ENCODE data around the gene SAP25. TPM values are rescaled to one million over a fixed set of nuclear protein-coding genes. Genes with fewer than 3 reads are reported as not detected.

SAP25 gene
- polyA plus RNA-seq, 1 experiment, result not detected

DNA sequence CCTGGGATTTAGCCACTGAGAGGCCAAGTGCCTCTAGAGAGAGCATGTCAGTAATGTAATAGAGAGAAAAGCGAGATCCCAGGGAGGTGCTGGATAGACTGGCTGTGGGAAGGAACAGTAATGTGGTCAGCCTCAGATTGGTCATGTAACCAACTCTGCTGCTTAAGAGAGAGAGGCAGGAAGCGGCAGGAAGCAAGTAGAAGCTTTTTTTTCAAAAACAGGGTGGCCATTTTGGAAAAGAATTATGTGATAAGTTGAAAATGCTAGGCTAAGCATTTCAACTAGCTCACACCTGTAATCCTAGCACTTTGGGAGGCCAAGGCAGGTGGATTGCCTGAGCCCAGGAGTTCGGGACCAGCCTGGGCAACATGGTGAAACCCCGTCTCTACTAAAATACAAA is 24.7 kb upstream of the SAP25 start:
- TF ChIP-seq, protein P1, sequence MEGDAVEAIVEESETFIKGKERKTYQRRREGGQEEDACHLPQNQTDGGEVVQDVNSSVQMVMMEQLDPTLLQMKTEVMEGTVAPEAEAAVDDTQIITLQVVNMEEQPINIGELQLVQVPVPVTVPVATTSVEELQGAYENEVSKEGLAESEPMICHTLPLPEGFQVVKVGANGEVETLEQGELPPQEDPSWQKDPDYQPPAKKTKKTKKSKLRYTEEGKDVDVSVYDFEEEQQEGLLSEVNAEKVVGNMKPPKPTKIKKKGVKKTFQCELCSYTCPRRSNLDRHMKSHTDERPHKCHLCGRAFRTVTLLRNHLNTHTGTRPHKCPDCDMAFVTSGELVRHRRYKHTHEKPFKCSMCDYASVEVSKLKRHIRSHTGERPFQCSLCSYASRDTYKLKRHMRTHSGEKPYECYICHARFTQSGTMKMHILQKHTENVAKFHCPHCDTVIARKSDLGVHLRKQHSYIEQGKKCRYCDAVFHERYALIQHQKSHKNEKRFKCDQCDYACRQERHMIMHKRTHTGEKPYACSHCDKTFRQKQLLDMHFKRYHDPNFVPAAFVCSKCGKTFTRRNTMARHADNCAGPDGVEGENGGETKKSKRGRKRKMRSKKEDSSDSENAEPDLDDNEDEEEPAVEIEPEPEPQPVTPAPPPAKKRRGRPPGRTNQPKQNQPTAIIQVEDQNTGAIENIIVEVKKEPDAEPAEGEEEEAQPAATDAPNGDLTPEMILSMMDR (IDR thresholded peaks at IDR 0.05; ENCODE audit: low read depth, low read length), result no peak
- no peak overlapping the region for H3K27ac ChIP-seq (ENCODE audit: low read depth, low read length)
- no peak for DNase-seq (ENCODE audit: low read depth, low spot score)
- no peaks in the 10 kb centered on the region for H3K9me3 ChIP-seq (ENCODE audit: control insufficient read depth, insufficient read depth, low read length)
- ChIA-PET POLR2A (interaction anchor here (1.0 to 1.5 kb wide), 2 partner anchors 9 to 12 kb away, joined by 3 read pairs; partner anchors contain the start of genes FBXO24 and LRCH4), CTCF (no interaction called here)
- H3K4me3 ChIP-seq (ENCODE audit: low read depth, low read length), result no peak overlapping the region
- H3K27me3 ChIP-seq (ENCODE audit: control insufficient read depth, insufficient read depth, low read length), result no peaks in the 10 kb centered on the region

DNA sequence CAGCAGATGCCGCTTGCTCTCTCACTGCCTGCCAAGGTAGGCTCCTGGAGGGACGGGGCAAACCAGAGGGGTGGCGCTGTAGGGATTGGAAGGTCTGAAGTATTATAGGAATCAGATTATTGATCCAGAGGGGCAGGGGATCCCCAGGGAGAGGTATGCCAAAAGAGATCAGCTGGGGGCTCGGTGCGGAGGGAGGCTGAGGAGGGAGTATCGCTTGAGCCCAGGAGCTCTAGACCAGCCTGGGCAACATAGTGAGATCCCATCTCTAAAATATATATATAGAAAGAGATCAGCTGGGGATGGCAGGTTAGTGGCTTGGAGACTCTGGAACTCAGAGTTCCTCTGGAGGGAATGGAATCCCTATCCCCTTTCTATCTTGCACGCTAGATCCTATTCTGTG is 21.5 kb upstream of the SAP25 start:
- ChIA-PET POLR2A (interaction anchor here (3.3 kb wide), 1 partner anchor 9 kb away, joined by 9 read pairs; the partner anchor contains the start of genes FBXO24 and LRCH4), CTCF (no interaction called here)
- no peak for DNase-seq (ENCODE audit: low read depth, low spot score)
- Histone ChIP-seq H3K9me3 (ENCODE audit: control insufficient read depth, insufficient read depth, low read length) (no peaks in the 10 kb centered on the region), H3K27me3 (ENCODE audit: control insufficient read depth, insufficient read depth, low read length) (no peaks in the 10 kb centered on the region), H3K4me3 (ENCODE audit: low read depth, low read length) (no peak overlapping the region), H3K27ac (ENCODE audit: low read depth, low read length) (no peak overlapping the region)
- TF ChIP-seq, protein P1 (IDR thresholded peaks at IDR 0.05; ENCODE audit: low read depth, low read length), result no peak

DNA sequence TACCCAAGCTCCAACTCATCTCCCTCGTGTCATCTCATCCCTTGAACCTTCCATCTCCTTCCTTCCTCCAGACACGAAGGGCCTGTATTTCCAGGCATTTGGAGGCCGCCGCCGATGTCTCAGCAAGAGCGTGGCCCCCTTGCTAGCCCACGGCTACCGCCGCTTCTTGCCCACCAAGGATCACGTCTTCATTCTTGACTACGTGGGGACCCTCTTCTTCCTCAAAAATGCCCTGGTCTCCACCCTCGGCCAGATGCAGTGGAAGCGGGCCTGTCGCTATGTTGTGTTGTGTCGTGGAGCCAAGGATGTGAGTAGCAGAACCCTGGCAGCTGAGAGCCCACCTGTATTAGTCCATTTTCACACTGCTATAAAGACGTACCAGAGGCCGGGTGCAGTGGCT is 17.9 kb upstream of the SAP25 start:
- Histone ChIP-seq H3K9me3 (ENCODE audit: control insufficient read depth, insufficient read depth, low read length) (no peaks in the 10 kb centered on the region), H3K27me3 (ENCODE audit: control insufficient read depth, insufficient read depth, low read length) (no peaks in the 10 kb centered on the region), H3K4me3 (ENCODE audit: low read depth, low read length) (no peak overlapping the region), H3K27ac (ENCODE audit: low read depth, low read length) (no peak overlapping the region)
- ChIA-PET POLR2A (no interaction called here), CTCF (no interaction called here)
- TF ChIP-seq, protein P1 (IDR thresholded peaks at IDR 0.05; ENCODE audit: low read depth, low read length), result no peak
- no peak for DNase-seq (ENCODE audit: low read depth, low spot score)

DNA sequence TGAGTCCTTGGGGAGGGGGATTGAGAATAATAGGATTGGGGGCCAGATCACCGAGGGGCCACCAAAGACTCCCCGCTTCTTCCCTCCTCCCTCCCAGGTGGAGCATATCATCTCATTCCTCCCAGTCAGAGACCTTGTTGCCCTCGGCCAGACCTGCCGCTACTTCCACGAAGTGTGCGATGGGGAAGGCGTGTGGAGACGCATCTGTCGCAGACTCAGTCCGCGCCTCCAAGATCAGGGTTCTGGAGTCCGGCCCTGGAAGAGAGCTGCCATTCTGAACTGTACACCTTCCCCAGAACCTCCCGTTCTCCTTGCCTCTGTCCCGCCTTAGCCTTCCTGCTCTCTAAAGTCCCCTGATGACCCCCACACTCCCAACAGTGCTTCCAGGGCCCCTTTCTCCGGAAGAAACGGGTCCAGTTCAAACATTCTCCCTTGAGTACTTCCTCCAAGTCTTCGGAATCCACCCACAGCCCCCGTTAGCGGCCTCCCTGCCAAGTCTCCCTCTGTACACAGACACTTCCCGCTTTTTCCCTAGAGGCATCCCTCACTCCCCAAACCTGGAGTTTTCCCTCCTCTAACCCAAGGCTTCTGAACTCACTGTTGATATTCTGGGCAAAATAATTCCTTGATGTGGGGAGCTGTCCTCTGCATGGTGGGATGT is 16.5 kb upstream of the SAP25 start:
- Histone ChIP-seq H3K27me3 (ENCODE audit: control insufficient read depth, insufficient read depth, low read length) (no peaks in the 10 kb centered on the region), H3K9me3 (ENCODE audit: control insufficient read depth, insufficient read depth, low read length) (no peaks in the 10 kb centered on the region; the same call in 1 of the 2 replicates), H3K4me3 (ENCODE audit: low read depth, low read length) (no peak overlapping the region), H3K27ac (ENCODE audit: low read depth, low read length) (no peak overlapping the region)
- POLR2A ChIA-PET, result interaction anchor here (0.6 kb wide), 1 partner anchor 105 kb away, joined by 6 read pairs; no protein-coding TSS in a partner anchor
- TF ChIP-seq, protein P1 (IDR thresholded peaks at IDR 0.05; ENCODE audit: low read depth, low read length), result no peak
- no peak for DNase-seq (ENCODE audit: low read depth, low spot score)
- CTCF ChIA-PET, result interaction anchor here (0.6 to 2.2 kb wide), 2 partner anchors 17 to 25 kb away, joined by 4 to 9 read pairs; no protein-coding TSS in a partner anchor

DNA sequence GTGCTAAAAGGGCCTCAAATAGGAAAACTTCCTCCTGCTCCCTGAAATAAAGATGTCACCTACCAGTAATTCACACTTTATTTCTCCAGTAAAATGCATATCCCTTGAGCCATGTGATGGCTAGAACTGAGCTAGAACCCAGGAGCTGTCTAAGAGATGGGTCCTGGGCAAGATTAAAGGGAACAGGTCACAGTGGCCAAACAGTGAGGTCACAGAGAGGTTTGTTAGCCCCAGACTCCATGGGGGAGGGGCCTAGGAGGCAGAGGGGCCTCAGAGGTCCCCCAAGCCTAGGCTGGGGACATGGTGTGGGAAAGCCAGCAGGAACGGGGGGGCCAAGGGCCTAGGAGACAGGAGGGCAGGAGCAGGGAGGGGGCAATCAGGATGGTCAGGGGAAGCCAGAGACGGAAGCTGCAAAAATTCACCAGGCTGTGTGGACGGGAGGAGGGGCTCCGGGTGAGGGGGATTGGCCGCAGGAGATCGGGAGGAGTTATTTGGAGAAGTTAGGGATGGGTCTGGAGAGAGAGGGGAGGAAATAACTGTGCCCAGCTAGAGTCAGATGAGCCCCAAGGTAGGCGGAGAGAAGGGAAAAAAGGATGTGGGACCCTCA is 15.7 kb upstream of the SAP25 start:
- POLR2A ChIA-PET, result interaction anchor here (0.6 to 1.1 kb wide), 3 partner anchors 9 to 104 kb away, joined by 3 to 6 read pairs (median 5); partner anchors contain the start of gene PCOLCE

More for the DNA sequence above, 15.7 kb upstream of the SAP25 start:
- CTCF ChIA-PET, result interaction anchor here (0.9 to 2.2 kb wide), 4 partner anchors 13 to 106 kb away, joined by 3 to 9 read pairs (median 5); partner anchors contain the start of genes MOSPD3, NYAP1 and PCOLCE
- Histone ChIP-seq H3K4me3 (ENCODE audit: low read depth, low read length) (no peak overlapping the region), H3K27ac (ENCODE audit: low read depth, low read length) (no peak overlapping the region), H3K9me3 (ENCODE audit: control insufficient read depth, insufficient read depth, low read length) (no peaks in the 10 kb centered on the region; the same call in 1 of the 2 replicates), H3K27me3 (ENCODE audit: control insufficient read depth, insufficient read depth, low read length) (no peaks in the 10 kb centered on the region)
- no peak for DNase-seq (ENCODE audit: low read depth, low spot score)
- TF ChIP-seq, protein P1 (IDR thresholded peaks at IDR 0.05; ENCODE audit: low read depth, low read length), result no peak
